HepG2 (cell line): Measurements from ENCODE around the gene METTL16. TPM values are rescaled to one million over a fixed set of nuclear protein-coding genes. Genes with fewer than 3 reads are reported as not detected.

ENCODE experiments used
- CBX5 ChIP-seq: sonication (generic); formaldehyde crosslinking; IDR thresholded peaks from 2 replicates; pipeline ENCODE4 v1.4.0; 2020; ENCODE audit warnings: missing genetic modification reagents, borderline replicate concordance
- GLI4 ChIP-seq: sonication (generic); formaldehyde crosslinking; IDR thresholded peaks from 2 replicates; pipeline ENCODE4 v1.5.1; 2020; ENCODE audit warnings: missing genetic modification reagents, mild to moderate bottlenecking, moderate library complexity, borderline replicate concordance
- KAT7 ChIP-seq: IDR thresholded peaks from 2 replicates; pipeline ENCODE4 v1.6.1; 2018; ENCODE audit warnings: borderline replicate concordance, missing compliant biosample characterization
- KLF12 ChIP-seq: sonication (generic); formaldehyde crosslinking; IDR thresholded peaks from 2 replicates; pipeline ENCODE4 v1.4.0; 2020; ENCODE audit warnings: missing genetic modification reagents, borderline replicate concordance
- RAD21 ChIP-seq: fragments of 450-650 bp; formaldehyde crosslinking; IDR thresholded peaks from 2 replicates; pipeline ENCODE4 v1.5.0; 2020; ENCODE audit warnings: mild to moderate bottlenecking
- TEAD2 ChIP-seq: sonication (generic); formaldehyde crosslinking; IDR thresholded peaks from 2 replicates; pipeline ENCODE4 v1.9.0; 2021; ENCODE audit warnings: missing genetic modification reagents
- polyA plus RNA-seq, 8 experiments: library from polyadenylated mRNA; depleted of rRNA in 3 of 8; stranded (reverse) in 7 of 8; unstranded in 1 of 8; fragments of >200 nt; fragmentation: Illumina TruSeq in 4 of 8; extraction: Trizol in 4 of 8; gene quantifications; 2 replicates each; pipeline versions ENCODE4 v1.2.1 to v1.2.3, GENCODE V29; 2011 to 2016; ENCODE audit warnings: low read depth in 4 of 8, missing spikeins in 1 of 8, mixed read lengths in 1 of 8; ENCODE audit not compliant: insufficient read depth in 1 of 8
- total RNA-seq, 5 experiments: library from RNA; depleted of rRNA; stranded (reverse); fragments of >200 nt; fragmentation: Illumina TruSeq; extraction: Trizol; gene quantifications; 2 replicates each; pipeline ENCODE4 v1.2.3, GENCODE V29; 2016; ENCODE audit warnings: low read depth in 1 of 5
- TF ChIP-seq, protein P1 (sequence below): sonication (generic); formaldehyde crosslinking; IDR thresholded peaks from 2 replicates; pipeline ENCODE4 v1.9.0; 2022; ENCODE audit warnings: low read depth, missing genetic modification reagents
- TF ChIP-seq, protein P2 (sequence below): sonication (generic); formaldehyde crosslinking; IDR thresholded peaks from 2 replicates; pipeline ENCODE4 v1.8.0; 2022; ENCODE audit warnings: low read depth, missing genetic modification reagents
- TF ChIP-seq, protein P3 (sequence below): sonication (generic); formaldehyde crosslinking; IDR thresholded peaks from 2 replicates; pipeline ENCODE4 v1.8.1; 2022; ENCODE audit warnings: mild to moderate bottlenecking, missing genetic modification reagents
- TF ChIP-seq, protein P4 (sequence below): sonication (generic); formaldehyde crosslinking; IDR thresholded peaks from 2 replicates; pipeline ENCODE4 v1.5.0; 2020; ENCODE audit warnings: missing genetic modification reagents
- TF ChIP-seq, protein P5 (sequence below): sonication (generic); formaldehyde crosslinking; IDR thresholded peaks from 2 replicates; pipeline ENCODE4 v1.5.1; 2020; ENCODE audit warnings: missing genetic modification reagents, mild to moderate bottlenecking, borderline replicate concordance
- TF ChIP-seq, protein P6 (sequence below): sonication (generic); formaldehyde crosslinking; conservative IDR thresholded peaks from 2 replicates; pipeline ENCODE4 v1.4.0; 2020; ENCODE audit warnings: mild to moderate bottlenecking, missing genetic modification reagents, moderate library complexity
- TF ChIP-seq, protein P7 (sequence below): sonication (generic); formaldehyde crosslinking; IDR thresholded peaks from 2 replicates; pipeline ENCODE4 v1.4.0; 2020; ENCODE audit warnings: mild to moderate bottlenecking, missing genetic modification reagents

Gene METTL16
- total and polyA plus RNA-seq, 2 of the 13 experiments (the other 11 are each of a cell fraction or from before 2014, with no cell fraction given): 11.6 to 18.5 TPM

DNA sequence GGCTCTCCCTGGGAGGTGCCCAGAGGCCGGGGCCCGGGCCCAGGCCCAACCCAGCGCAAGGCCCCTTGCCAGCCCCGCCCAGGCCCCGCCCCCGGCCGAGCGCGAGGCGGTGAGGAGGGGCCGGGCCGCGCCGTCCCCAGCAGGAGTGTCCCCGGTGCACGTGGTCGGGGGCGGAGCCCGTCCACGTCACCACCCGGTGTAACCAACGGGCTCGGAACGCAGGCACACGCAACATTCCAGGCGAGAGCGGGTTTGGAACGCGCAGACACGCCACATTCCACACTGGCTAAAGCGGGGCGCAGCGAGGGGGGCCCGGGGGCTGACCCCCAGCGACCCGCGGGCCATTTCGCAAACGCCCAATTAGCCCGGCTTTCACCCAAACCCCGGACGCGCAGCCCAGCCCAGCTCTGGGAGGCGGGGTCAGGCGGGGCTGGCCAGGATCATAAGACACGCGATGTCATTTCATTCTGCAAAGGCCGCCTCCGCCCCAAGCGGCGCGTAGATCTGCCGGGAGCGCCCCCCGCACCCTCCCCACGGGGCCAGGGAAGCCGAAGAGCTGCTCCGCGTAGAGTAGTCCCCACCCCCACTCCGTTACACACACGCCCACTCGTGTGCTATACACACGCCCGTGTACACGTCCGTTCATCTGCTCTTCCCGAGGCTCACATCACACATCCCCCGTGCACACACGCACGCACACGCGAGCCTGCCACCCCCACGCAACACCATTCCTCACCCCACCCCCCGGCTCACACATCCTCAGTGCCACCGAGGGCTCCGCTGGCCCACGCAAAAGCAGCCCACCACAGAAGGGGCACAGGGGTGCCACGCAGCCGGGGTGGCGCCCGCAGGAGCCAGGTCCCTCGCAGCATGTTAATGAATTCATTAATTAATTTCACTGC, 111.9 kb downstream of the METTL16 start (continued):
- TF ChIP-seq KAT7 (CRISPR knock-in tag) (0 out of 2 replicates have a peak, but pooled peaks have one; percentile 46), TEAD2 (CRISPR knock-in tag) (0 out of 2 replicates have a peak, but pooled peaks have one; percentile 59), RAD21 (CRISPR knock-in tag) (peak; percentile 33; the same call in 1 of the 2 replicates), CBX5 (CRISPR knock-in tag) (no peak), GLI4 (CRISPR knock-in tag) (no peak), KLF12 (CRISPR knock-in tag) (peak; percentile 62; the same call in 1 of the 2 replicates)
- TF ChIP-seq, protein P1, sequence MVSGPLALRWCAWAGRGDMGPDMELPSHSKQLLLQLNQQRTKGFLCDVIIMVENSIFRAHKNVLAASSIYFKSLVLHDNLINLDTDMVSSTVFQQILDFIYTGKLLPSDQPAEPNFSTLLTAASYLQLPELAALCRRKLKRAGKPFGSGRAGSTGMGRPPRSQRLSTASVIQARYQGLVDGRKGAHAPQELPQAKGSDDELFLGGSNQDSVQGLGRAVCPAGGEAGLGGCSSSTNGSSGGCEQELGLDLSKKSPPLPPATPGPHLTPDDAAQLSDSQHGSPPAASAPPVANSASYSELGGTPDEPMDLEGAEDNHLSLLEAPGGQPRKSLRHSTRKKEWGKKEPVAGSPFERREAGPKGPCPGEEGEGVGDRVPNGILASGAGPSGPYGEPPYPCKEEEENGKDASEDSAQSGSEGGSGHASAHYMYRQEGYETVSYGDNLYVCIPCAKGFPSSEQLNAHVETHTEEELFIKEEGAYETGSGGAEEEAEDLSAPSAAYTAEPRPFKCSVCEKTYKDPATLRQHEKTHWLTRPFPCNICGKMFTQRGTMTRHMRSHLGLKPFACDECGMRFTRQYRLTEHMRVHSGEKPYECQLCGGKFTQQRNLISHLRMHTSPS (CRISPR knock-in tag): peak; percentile 4; the same call in 1 of the 2 replicates
- TF ChIP-seq, protein P2, sequence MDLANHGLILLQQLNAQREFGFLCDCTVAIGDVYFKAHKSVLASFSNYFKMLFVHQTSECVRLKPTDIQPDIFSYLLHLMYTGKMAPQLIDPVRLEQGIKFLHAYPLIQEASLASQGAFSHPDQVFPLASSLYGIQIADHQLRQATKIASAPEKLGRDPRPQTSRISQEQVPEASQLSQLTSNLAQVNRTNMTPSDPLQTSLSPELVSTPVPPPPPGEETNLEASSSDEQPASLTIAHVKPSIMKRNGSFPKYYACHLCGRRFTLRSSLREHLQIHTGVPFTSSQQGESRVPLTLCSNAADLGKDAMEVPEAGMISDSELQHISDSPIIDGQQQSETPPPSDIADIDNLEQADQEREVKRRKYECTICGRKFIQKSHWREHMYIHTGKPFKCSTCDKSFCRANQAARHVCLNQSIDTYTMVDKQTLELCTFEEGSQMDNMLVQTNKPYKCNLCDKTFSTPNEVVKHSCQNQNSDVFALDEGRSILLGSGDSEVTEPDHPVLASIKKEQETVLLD (CRISPR knock-in tag): peak; percentile 38; the same call in 1 of the 2 replicates
- TF ChIP-seq, protein P3, sequence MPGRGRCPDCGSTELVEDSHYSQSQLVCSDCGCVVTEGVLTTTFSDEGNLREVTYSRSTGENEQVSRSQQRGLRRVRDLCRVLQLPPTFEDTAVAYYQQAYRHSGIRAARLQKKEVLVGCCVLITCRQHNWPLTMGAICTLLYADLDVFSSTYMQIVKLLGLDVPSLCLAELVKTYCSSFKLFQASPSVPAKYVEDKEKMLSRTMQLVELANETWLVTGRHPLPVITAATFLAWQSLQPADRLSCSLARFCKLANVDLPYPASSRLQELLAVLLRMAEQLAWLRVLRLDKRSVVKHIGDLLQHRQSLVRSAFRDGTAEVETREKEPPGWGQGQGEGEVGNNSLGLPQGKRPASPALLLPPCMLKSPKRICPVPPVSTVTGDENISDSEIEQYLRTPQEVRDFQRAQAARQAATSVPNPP (CRISPR knock-in tag): no peak
- TF ChIP-seq, protein P4, sequence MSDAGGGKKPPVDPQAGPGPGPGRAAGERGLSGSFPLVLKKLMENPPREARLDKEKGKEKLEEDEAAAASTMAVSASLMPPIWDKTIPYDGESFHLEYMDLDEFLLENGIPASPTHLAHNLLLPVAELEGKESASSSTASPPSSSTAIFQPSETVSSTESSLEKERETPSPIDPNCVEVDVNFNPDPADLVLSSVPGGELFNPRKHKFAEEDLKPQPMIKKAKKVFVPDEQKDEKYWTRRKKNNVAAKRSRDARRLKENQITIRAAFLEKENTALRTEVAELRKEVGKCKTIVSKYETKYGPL: 0 out of 2 replicates have a peak, but pooled peaks have one; percentile 21
- TF ChIP-seq, protein P5, sequence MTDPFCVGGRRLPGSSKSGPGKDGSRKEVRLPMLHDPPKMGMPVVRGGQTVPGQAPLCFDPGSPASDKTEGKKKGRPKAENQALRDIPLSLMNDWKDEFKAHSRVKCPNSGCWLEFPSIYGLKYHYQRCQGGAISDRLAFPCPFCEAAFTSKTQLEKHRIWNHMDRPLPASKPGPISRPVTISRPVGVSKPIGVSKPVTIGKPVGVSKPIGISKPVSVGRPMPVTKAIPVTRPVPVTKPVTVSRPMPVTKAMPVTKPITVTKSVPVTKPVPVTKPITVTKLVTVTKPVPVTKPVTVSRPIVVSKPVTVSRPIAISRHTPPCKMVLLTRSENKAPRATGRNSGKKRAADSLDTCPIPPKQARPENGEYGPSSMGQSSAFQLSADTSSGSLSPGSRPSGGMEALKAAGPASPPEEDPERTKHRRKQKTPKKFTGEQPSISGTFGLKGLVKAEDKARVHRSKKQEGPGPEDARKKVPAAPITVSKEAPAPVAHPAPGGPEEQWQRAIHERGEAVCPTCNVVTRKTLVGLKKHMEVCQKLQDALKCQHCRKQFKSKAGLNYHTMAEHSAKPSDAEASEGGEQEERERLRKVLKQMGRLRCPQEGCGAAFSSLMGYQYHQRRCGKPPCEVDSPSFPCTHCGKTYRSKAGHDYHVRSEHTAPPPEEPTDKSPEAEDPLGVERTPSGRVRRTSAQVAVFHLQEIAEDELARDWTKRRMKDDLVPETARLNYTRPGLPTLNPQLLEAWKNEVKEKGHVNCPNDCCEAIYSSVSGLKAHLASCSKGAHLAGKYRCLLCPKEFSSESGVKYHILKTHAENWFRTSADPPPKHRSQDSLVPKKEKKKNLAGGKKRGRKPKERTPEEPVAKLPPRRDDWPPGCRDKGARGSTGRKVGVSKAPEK (CRISPR knock-in tag): no peak
- TF ChIP-seq, protein P6, sequence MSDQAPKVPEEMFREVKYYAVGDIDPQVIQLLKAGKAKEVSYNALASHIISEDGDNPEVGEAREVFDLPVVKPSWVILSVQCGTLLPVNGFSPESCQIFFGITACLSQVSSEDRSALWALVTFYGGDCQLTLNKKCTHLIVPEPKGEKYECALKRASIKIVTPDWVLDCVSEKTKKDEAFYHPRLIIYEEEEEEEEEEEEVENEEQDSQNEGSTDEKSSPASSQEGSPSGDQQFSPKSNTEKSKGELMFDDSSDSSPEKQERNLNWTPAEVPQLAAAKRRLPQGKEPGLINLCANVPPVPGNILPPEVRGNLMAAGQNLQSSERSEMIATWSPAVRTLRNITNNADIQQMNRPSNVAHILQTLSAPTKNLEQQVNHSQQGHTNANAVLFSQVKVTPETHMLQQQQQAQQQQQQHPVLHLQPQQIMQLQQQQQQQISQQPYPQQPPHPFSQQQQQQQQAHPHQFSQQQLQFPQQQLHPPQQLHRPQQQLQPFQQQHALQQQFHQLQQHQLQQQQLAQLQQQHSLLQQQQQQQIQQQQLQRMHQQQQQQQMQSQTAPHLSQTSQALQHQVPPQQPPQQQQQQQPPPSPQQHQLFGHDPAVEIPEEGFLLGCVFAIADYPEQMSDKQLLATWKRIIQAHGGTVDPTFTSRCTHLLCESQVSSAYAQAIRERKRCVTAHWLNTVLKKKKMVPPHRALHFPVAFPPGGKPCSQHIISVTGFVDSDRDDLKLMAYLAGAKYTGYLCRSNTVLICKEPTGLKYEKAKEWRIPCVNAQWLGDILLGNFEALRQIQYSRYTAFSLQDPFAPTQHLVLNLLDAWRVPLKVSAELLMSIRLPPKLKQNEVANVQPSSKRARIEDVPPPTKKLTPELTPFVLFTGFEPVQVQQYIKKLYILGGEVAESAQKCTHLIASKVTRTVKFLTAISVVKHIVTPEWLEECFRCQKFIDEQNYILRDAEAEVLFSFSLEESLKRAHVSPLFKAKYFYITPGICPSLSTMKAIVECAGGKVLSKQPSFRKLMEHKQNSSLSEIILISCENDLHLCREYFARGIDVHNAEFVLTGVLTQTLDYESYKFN: peak; percentile 54
- TF ChIP-seq, protein P7, sequence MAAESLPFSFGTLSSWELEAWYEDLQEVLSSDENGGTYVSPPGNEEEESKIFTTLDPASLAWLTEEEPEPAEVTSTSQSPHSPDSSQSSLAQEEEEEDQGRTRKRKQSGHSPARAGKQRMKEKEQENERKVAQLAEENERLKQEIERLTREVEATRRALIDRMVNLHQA: no peak
